ENCODE data around the gene OR52K2.
"Not testable (repeated sequence)": the region's sequence is repeated elsewhere in the genome, so short reads cannot be mapped to it uniquely, and the experiment has no call there.

Gene OR52K2

DNA sequence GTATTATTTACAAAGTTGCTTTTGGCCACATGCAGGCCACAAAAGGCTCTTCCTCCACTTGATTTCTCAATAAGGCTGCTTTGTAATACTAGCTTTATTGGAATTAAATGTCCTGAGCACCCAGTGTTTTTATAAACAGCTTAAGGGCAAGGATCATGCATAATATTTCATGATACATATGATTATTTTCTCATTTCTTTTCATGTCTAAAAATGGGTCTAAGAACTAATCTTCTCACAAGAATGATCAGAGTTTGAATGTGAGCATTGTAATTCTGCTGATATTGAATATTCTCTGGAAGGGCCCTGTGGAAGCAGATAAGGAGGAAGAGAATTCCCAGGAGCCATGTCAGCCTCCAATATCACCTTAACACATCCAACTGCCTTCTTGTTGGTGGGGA, at the start of gene OR52K2:
Gene OR52K2, plus strand, starts transcription at position 301 of the 400 bp plus-strand sequence. Its CDS starts 45 bp downstream, at position 346.
- TF ChIP-seq, protein P1, sequence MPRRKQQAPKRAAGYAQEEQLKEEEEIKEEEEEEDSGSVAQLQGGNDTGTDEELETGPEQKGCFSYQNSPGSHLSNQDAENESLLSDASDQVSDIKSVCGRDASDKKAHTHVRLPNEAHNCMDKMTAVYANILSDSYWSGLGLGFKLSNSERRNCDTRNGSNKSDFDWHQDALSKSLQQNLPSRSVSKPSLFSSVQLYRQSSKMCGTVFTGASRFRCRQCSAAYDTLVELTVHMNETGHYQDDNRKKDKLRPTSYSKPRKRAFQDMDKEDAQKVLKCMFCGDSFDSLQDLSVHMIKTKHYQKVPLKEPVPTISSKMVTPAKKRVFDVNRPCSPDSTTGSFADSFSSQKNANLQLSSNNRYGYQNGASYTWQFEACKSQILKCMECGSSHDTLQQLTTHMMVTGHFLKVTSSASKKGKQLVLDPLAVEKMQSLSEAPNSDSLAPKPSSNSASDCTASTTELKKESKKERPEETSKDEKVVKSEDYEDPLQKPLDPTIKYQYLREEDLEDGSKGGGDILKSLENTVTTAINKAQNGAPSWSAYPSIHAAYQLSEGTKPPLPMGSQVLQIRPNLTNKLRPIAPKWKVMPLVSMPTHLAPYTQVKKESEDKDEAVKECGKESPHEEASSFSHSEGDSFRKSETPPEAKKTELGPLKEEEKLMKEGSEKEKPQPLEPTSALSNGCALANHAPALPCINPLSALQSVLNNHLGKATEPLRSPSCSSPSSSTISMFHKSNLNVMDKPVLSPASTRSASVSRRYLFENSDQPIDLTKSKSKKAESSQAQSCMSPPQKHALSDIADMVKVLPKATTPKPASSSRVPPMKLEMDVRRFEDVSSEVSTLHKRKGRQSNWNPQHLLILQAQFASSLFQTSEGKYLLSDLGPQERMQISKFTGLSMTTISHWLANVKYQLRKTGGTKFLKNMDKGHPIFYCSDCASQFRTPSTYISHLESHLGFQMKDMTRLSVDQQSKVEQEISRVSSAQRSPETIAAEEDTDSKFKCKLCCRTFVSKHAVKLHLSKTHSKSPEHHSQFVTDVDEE (CRISPR knock-in tag; IDR thresholded peaks at IDR 0.05) = no peak
- no peak for TF ChIP-seq PPARA (CRISPR knock-in tag; IDR thresholded peaks at IDR 0.05; ENCODE audit: borderline replicate concordance)
- no peak for TF ChIP-seq ZNF565 (CRISPR knock-in tag; conservative IDR thresholded peaks at IDR 0.05; ENCODE audit: low read depth)
- no peak for TF ChIP-seq ISL1 (CRISPR knock-in tag; IDR thresholded peaks at IDR 0.05)
- no peak for TF ChIP-seq ZNF8 (CRISPR knock-in tag; IDR thresholded peaks at IDR 0.05)
- TF ChIP-seq ZFP30 (CRISPR knock-in tag; IDR thresholded peaks at IDR 0.05) = no peak
- no peak for TF ChIP-seq CSDC2 (CRISPR knock-in tag; IDR thresholded peaks at IDR 0.05)
- TF ChIP-seq, protein P2, sequence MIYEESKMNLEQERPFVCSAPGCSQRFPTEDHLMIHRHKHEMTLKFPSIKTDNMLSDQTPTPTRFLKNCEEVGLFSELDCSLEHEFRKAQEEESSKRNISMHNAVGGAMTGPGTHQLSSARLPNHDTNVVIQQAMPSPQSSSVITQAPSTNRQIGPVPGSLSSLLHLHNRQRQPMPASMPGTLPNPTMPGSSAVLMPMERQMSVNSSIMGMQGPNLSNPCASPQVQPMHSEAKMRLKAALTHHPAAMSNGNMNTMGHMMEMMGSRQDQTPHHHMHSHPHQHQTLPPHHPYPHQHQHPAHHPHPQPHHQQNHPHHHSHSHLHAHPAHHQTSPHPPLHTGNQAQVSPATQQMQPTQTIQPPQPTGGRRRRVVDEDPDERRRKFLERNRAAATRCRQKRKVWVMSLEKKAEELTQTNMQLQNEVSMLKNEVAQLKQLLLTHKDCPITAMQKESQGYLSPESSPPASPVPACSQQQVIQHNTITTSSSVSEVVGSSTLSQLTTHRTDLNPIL (CRISPR knock-in tag; IDR thresholded peaks at IDR 0.05; ENCODE audit: low read depth) = no peak
- no peak for TF ChIP-seq ZC3H10 (CRISPR knock-in tag; IDR thresholded peaks at IDR 0.05)
- TF ChIP-seq ZFP3 (CRISPR knock-in tag; IDR thresholded peaks at IDR 0.05) = no peak
- TF ChIP-seq, protein P3, sequence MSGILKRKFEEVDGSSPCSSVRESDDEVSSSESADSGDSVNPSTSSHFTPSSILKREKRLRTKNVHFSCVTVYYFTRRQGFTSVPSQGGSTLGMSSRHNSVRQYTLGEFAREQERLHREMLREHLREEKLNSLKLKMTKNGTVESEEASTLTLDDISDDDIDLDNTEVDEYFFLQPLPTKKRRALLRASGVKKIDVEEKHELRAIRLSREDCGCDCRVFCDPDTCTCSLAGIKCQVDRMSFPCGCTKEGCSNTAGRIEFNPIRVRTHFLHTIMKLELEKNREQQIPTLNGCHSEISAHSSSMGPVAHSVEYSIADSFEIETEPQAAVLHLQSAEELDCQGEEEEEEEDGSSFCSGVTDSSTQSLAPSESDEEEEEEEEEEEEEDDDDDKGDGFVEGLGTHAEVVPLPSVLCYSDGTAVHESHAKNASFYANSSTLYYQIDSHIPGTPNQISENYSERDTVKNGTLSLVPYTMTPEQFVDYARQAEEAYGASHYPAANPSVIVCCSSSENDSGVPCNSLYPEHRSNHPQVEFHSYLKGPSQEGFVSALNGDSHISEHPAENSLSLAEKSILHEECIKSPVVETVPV (CRISPR knock-in tag; IDR thresholded peaks at IDR 0.05) = no peak
- TF ChIP-seq, protein P4, sequence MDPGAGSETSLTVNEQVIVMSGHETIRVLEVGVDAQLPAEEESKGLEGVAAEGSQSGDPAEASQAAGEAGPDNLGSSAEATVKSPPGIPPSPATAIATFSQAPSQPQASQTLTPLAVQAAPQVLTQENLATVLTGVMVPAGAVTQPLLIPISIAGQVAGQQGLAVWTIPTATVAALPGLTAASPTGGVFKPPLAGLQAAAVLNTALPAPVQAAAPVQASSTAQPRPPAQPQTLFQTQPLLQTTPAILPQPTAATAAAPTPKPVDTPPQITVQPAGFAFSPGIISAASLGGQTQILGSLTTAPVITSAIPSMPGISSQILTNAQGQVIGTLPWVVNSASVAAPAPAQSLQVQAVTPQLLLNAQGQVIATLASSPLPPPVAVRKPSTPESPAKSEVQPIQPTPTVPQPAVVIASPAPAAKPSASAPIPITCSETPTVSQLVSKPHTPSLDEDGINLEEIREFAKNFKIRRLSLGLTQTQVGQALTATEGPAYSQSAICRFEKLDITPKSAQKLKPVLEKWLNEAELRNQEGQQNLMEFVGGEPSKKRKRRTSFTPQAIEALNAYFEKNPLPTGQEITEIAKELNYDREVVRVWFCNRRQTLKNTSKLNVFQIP (CRISPR knock-in tag; IDR thresholded peaks at IDR 0.05; ENCODE audit: borderline replicate concordance, low read depth) = no peak
- TF ChIP-seq, protein P5, sequence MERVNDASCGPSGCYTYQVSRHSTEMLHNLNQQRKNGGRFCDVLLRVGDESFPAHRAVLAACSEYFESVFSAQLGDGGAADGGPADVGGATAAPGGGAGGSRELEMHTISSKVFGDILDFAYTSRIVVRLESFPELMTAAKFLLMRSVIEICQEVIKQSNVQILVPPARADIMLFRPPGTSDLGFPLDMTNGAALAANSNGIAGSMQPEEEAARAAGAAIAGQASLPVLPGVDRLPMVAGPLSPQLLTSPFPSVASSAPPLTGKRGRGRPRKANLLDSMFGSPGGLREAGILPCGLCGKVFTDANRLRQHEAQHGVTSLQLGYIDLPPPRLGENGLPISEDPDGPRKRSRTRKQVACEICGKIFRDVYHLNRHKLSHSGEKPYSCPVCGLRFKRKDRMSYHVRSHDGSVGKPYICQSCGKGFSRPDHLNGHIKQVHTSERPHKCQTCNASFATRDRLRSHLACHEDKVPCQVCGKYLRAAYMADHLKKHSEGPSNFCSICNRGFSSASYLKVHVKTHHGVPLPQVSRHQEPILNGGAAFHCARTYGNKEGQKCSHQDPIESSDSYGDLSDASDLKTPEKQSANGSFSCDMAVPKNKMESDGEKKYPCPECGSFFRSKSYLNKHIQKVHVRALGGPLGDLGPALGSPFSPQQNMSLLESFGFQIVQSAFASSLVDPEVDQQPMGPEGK (CRISPR knock-in tag; IDR thresholded peaks at IDR 0.05; ENCODE audit: borderline replicate concordance) = no peak
- TF ChIP-seq BACH2 (CRISPR knock-in tag; IDR thresholded peaks at IDR 0.05; ENCODE audit: borderline replicate concordance) = no peak
- TF ChIP-seq GLIS3 (CRISPR knock-in tag; IDR thresholded peaks at IDR 0.05) = no peak
- no peak for ATAC-seq

DNA sequence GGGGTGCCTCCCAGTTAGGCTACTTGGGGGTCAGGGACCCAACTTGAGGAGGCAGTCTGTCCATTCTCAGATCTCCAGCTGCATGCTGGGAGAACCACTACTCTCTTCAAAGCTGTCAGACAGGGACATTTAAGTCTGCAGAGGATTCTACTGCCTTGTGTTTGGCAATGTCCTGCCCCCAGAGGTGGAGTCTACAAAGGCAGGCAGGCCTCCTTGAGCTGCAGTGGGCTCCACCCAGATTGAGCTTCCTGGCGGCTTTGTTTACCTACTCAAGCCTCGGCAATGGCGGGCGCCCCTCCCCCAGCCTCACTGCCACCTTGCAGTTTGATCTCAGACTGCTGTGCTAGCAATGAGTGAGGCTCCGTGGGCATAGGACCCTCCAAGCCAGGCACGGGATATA, 42.9 kb upstream of the OR52K2 start:
- ATAC-seq = not testable (repeated sequence)

DNA sequence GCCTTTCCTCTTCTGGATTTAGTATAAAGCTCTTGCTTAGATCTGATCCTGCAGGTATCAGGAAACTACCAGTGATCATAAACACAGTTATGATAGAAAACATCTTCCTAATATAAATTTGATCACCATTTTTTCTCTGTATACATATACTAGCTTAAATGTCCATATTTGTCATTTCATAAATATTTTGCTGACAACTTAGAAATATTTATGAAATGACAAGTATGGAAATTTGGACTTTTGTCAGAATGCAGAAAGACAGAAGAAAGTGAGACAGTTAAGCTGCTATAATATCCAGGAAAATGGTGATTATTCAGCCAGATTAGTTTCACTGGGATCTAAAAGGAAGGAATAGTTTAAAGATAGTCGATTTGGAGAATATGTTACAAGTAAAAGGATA, 32.8 kb upstream of the OR52K2 start:
- TF ChIP-seq ZC3H10 (CRISPR knock-in tag; IDR thresholded peaks at IDR 0.05) = no peak
- no peak for TF ChIP-seq PPARA (CRISPR knock-in tag; IDR thresholded peaks at IDR 0.05; ENCODE audit: borderline replicate concordance)
- TF ChIP-seq RARB (CRISPR knock-in tag; IDR thresholded peaks at IDR 0.05) = no peak
- TF ChIP-seq CSDC2 (CRISPR knock-in tag; IDR thresholded peaks at IDR 0.05) = no peak
- TF ChIP-seq BACH2 (CRISPR knock-in tag; IDR thresholded peaks at IDR 0.05; ENCODE audit: borderline replicate concordance) = no peak
- TF ChIP-seq, protein P5 (CRISPR knock-in tag; IDR thresholded peaks at IDR 0.05; ENCODE audit: borderline replicate concordance) = no peak
- no peak for TF ChIP-seq ZFP3 (CRISPR knock-in tag; IDR thresholded peaks at IDR 0.05)
- no peak for TF ChIP-seq ARNTL (CRISPR knock-in tag; IDR thresholded peaks at IDR 0.05; ENCODE audit: borderline replicate concordance, low read depth)
- TF ChIP-seq OSR1 (CRISPR knock-in tag; IDR thresholded peaks at IDR 0.05) = no peak
- TF ChIP-seq TCF4 (CRISPR knock-in tag; IDR thresholded peaks at IDR 0.05; ENCODE audit: borderline replicate concordance) = no peak
- TF ChIP-seq, protein P4 (CRISPR knock-in tag; IDR thresholded peaks at IDR 0.05; ENCODE audit: borderline replicate concordance, low read depth) = no peak
- TF ChIP-seq TOX (CRISPR knock-in tag; IDR thresholded peaks at IDR 0.05; ENCODE audit: borderline replicate concordance) = no peak
- TF ChIP-seq GLIS3 (CRISPR knock-in tag; IDR thresholded peaks at IDR 0.05) = no peak
- TF ChIP-seq ESRRG (CRISPR knock-in tag; IDR thresholded peaks at IDR 0.05) = no peak
- TF ChIP-seq, protein P3 (CRISPR knock-in tag; IDR thresholded peaks at IDR 0.05) = no peak
- no peak for TF ChIP-seq SNAI2 (CRISPR knock-in tag; IDR thresholded peaks at IDR 0.05)
- TF ChIP-seq ZNF8 (CRISPR knock-in tag; IDR thresholded peaks at IDR 0.05) = no peak
- no peak for TF ChIP-seq ISL1 (CRISPR knock-in tag; IDR thresholded peaks at IDR 0.05)
- TF ChIP-seq ZNF70 (CRISPR knock-in tag; IDR thresholded peaks at IDR 0.05) = no peak
- ATAC-seq = no peak

Measured in SK-N-SH treated with all-trans-retinoic acid at 6 μM for 48 hours (cell line).